Tibial artery (tissue), 4 donors: ENCODE results near the gene HEBP1.

Experiments used
- DNase-seq, 2 donors: peaks; one replicate each; pipeline ENCODE4 v3.0.0-alpha.2; 2019
- H3K27ac ChIP-seq, 2 donors: fragments of 200-600 bp; sonication (generic) in 1 of 2; 1 replicate in 1 of 2; 2 replicates in 1 of 2; pipeline ENCODE4 v1.5.1; 2018 to 2019; ENCODE audit warnings: mild to moderate bottlenecking in 1 of 2
- H3K27me3 ChIP-seq, 2 donors: fragments of 200-600 bp; sonication (generic) in 1 of 2; one replicate each; pipeline versions ENCODE4 v1.5.1 to v1.6.0; 2016 to 2019
- H3K36me3 ChIP-seq, 3 donors: fragments of 200-600 bp; sonication (generic) in 2 of 3; one replicate each; pipeline ENCODE4 v1.5.1; 2016 to 2019; ENCODE audit warnings: mild to moderate bottlenecking in 2 of 3
- H3K4me1 ChIP-seq, 4 donors: fragments of 200-600 bp; sonication (generic) in 2 of 4; 1 replicate in 3 of 4; 2 replicates in 1 of 4; pipeline ENCODE4 v1.5.1; 2016 to 2019
- H3K4me3 ChIP-seq, 2 donors: fragments of 200-600 bp; sonication (generic) in 1 of 2; 1 replicate in 1 of 2; 2 replicates in 1 of 2; pipeline ENCODE4 v1.5.1; 2018 to 2019; ENCODE audit warnings: mild to moderate bottlenecking in 2 of 2
- H3K9me3 ChIP-seq, 3 donors: fragments of 200-600 bp; sonication (generic) in 1 of 3; one replicate each; pipeline ENCODE4 v1.5.1; 2016 to 2019
- CTCF ChIP-seq, 2 experiments: fragments of 200-600 bp in 1 of 2; fragments of 450-650 bp in 1 of 2; IDR thresholded peaks; one replicate each; pipeline ENCODE4 v1.5.1; 2017 to 2019; ENCODE audit warnings: antibody characterized with exemption in 2 of 2, mild to moderate bottlenecking in 1 of 2, moderate library complexity in 1 of 2
- intact Hi-C: fragments of 100-400 bp; cut with DNase I; formaldehyde crosslinking; loops from one replicate; pipeline ENCODE4 v1.15.0; 2023; ENCODE audit warnings: low total_unique reads

Gene HEBP1

GRCh38 chr12:12983420-12984035 is 16.5 kb downstream of the HEBP1 start:
- H3K4me1 ChIP-seq, result peaks cover 0 to 14% (median 7%) of the 10 kb centered on the region in 4 donors
- peak; percentile 63 to 69 for TF ChIP-seq CTCF (IDR thresholded peaks at IDR 0.05)
- intact Hi-C loops, result loop anchor here (5.0 kb wide), 1 partner anchor 66 kb away; no protein-coding TSS in a partner anchor
- DNase-seq, result no peak
- H3K27me3 ChIP-seq, result no peaks in the 10 kb centered on the region
- no peak overlapping the region for H3K27ac ChIP-seq
- no peak overlapping the region for H3K4me3 ChIP-seq
- peaks cover 23 to 63% (median 36%) of the 10 kb centered on the region in 3 donors for H3K36me3 ChIP-seq
- no peaks in the 10 kb centered on the region for H3K9me3 ChIP-seq

DNA sequence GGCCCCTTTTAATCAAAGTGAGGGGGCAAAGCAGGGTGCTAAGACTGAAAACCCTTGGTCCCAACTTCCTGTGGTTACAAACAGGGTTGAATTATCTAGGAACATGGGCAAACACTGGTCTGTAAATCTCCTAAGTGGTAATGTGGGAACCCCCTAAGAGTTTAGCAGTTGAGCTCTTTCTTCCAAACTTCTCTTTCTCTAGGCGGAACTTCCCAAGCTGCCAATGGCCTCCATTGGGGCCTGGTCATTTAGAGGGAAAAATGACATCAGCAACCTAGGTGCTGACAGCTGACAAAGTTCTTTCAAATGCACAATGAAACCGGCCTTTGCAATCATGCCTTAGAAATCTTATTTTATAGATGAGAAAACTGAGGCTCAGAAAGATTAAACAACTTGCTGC is 17.7 kb downstream of the HEBP1 start:
- DNase-seq, result no peak
- Histone ChIP-seq H3K27ac (no peak overlapping the region), H3K4me3 (no peak overlapping the region), H3K4me1 (peaks cover 0 to 14% (median 7%) of the 10 kb centered on the region in 4 donors), H3K9me3 (no peaks in the 10 kb centered on the region), H3K36me3 (peaks cover 17 to 51% (median 28%) of the 10 kb centered on the region in 3 donors), H3K27me3 (no peaks in the 10 kb centered on the region)
- intact Hi-C loops, result loop anchor here (5.0 kb wide), 1 partner anchor 65 kb away; no protein-coding TSS in a partner anchor
- no peak for TF ChIP-seq CTCF (IDR thresholded peaks at IDR 0.05)

DNA sequence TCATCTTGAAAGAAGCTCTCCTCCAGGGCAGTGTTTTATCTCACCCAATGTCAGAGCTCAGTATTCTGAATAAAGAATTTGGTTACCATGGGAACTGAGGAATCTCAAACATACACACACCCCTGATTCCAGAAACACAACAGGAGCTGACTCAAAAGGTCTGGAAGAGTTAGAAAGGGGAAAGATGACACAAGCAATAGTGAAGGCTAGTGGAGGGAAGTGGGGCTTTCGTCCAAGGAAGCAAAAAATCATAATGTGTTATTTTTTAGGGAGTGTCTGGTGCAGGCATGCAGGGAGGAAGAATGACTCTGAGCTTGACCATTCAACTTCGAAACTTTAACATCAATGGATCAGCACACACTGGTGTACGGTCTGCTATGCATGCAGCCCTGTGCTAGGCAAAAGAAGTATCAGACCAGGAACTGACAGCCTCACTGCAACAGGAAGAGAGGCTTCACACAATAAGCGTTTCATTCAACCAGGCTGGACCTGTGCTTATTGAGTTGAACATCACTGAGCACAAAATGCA is 20.3 kb downstream of the HEBP1 start:
- H3K27me3 ChIP-seq, result no peaks in the 10 kb centered on the region
- no peak for TF ChIP-seq CTCF (IDR thresholded peaks at IDR 0.05)
- H3K4me3 ChIP-seq, result no peak overlapping the region
- intact Hi-C loops, result loop anchor here (2.0 to 5.0 kb wide), 2 partner anchors 62 to 143 kb away; no protein-coding TSS in a partner anchor
- peaks cover 0 to 29% (median 21%) of the 10 kb centered on the region in 3 donors for H3K36me3 ChIP-seq
- H3K27ac ChIP-seq, result peak overlapping the region; percentile 41 to 67
- peaks cover 0 to 38% (median 19%) of the 10 kb centered on the region in 4 donors for H3K4me1 ChIP-seq
- DNase-seq, result no peak
- no peaks in the 10 kb centered on the region for H3K9me3 ChIP-seq

DNA sequence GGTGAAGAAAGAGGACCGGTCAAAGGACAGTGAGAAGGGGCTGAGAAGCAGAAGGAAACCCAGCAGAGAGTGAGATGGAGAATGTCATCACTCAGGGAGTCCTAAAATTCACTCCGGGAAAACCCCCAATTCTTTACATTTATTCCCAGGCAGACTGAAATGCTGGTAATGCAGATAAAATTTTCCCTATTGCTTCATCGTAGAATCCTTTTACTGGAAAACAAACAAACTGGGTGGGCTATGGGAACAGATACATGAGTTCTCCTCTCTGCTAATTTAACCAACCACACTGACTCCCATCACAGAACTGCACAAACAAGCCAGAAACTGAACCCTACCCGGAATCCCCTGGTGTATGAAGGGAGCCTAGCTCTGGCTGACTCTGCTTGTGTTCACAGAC is 20.9 kb downstream of the HEBP1 start:
- Histone ChIP-seq H3K27ac (peak overlapping the region; percentile 41 to 67), H3K36me3 (peaks cover 4 to 31% (median 22%) of the 10 kb centered on the region in 3 donors), H3K27me3 (no peaks in the 10 kb centered on the region), H3K4me1 (peaks cover 0 to 38% (median 19%) of the 10 kb centered on the region in 4 donors), H3K9me3 (no peaks in the 10 kb centered on the region), H3K4me3 (no peak overlapping the region)
- no peak for DNase-seq
- intact Hi-C loops, result loop anchor here (2.0 kb wide), 1 partner anchor 142 kb away; no protein-coding TSS in a partner anchor
- no peak for TF ChIP-seq CTCF (IDR thresholded peaks at IDR 0.05)

DNA sequence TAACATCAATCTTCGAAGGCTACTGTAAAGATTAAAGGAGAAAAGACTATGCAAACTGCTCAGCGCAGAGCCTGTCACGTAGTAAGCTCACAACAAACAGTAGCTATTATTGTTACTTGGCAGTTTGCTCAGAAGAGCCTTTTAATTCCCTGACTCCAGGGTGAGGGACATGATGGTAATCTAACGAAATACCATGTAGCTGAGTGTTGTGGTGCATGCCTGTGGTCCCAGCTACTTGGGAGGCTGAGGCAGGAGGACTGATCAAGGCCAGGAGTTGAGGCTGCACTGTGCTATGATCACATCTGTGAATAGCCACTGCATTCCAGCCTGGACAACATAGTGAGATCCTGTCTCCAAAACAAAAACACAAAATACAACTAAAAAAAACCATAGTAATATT is 22.8 kb downstream of the HEBP1 start:
- Histone ChIP-seq H3K27me3 (no peaks in the 10 kb centered on the region), H3K36me3 (peaks cover 23 to 48% (median 41%) of the 10 kb centered on the region in 3 donors), H3K4me3 (no peak overlapping the region), H3K4me1 (peaks cover 0 to 38% (median 19%) of the 10 kb centered on the region in 4 donors), H3K9me3 (peaks cover 0 to 4% (median 0%) of the 10 kb centered on the region in 3 donors), H3K27ac (peak overlapping the region; percentile 72 to 76)
- intact Hi-C loops, result no loop called here
- DNase-seq, result no peak
- no peak for TF ChIP-seq CTCF (IDR thresholded peaks at IDR 0.05)
